GM19463 (cell line): ENCODE results near the gene BLM.
"Not testable (repeated sequence)": the region's sequence is repeated elsewhere in the genome, so short reads cannot be mapped to it uniquely, and the experiment has no call there.

Source experiments
- ATAC-seq: cut with Tn5 transposase; IDR thresholded peaks from one replicate; pipeline ENCODE4 v1.9.1; 2021; ENCODE audit warnings: mild to moderate bottlenecking, moderate library complexity; ENCODE audit not compliant: unreplicated experiment

Gene BLM

DNA sequence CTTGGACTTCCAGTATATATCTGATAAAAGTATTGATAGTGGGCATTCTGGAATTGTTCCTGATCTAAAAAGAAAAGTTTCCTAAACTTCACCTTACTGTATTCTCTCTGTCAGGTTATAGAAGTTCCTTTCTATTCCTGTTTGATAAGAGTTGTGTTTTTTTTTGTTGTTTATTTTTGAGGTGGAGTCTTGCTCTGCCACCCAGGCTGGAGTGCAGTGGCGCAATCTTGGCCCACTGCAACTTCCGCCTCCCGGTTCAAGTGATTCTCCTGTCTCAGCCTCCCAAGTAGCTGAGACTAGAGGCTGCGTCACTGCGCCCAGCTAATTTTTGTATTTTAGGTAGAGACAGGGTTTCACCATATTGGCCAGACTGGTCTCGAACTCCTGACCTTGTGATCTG is 13.1 kb downstream of the BLM start:
- ATAC-seq, result no peak

- no peak for ATAC-seq
Measured at GRCh38 chr15:90735923-90736322, 18.8 kb downstream of the BLM start.

DNA sequence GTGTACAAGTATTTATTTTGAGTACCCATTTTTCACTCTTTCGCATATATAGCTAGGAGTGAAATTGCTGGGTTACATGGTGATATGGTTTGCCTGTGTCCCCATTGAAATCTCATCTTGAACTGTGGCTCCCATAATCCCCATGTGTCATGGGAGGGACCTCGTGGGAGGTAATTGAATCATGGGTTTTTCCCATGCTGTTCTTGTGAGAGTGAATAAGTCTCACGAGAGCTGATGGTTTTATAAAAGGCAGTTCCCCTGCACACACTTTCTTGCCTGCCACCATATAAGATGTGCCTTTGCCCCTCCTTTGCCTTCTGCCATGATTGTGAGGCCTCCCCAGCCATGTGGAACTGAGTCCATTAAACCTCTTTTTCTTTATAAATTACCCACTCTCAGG is 23.4 kb downstream of the BLM start:
- not testable (repeated sequence) for ATAC-seq

DNA sequence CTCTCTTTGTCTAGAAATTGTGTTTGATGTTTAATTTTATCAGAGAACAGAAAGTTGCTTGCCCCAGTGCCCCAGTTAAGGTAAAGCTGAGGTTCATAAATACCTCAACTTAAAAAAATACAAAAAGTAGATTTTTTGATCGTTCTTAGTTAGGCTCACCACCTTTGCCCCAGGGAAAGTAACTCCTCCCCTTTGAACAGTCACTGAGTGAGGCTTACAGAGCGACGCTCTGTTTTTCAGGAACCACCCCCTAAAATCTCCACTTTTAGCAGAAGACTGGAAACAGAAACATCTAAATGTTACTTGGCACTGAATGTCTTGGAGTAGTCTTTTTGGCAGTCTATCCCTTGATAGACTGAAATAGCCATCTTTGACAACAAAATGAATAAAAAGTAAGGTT is 24.9 kb downstream of the BLM start:
- ATAC-seq, result no peak

GRCh38 chr15:90743407-90743806 is 26.3 kb downstream of the BLM start:
- no peak for ATAC-seq

GRCh38 chr15:90744759-90745402 is 27.7 kb downstream of the BLM start:
- ATAC-seq, result no peak

DNA sequence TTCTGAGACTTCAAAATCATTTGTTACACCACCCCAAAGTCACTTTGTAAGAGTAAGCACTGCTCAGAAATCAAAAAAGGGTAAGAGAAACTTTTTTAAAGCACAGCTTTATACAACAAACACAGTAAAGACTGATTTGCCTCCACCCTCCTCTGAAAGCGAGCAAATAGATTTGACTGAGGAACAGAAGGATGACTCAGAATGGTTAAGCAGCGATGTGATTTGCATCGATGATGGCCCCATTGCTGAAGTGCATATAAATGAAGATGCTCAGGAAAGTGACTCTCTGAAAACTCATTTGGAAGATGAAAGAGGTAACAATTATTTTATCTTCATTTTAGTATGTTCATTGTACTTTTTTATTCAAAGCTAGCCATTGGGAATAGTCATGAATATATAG is 32.6 kb downstream of the BLM start:
- no peak for ATAC-seq

DNA sequence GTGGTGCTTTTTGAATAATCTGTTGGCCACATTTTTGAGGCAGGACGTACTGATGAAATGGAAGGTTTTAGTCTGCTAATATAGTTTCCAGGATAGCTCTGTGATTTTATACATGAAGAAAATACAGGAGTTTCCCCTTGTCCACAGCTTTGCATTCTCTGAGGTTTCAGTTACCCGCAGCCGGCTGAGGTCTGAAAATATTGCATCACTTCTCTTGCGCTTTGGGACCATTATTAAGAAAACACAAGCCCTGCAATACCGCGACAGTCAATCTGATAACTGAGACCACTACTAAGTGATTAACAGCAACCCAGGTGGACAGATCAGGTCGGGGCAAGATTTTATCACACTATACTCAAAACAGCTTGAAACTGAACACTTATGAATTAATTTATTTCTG is 33.0 kb downstream of the BLM start:
- ATAC-seq, result no peak

DNA sequence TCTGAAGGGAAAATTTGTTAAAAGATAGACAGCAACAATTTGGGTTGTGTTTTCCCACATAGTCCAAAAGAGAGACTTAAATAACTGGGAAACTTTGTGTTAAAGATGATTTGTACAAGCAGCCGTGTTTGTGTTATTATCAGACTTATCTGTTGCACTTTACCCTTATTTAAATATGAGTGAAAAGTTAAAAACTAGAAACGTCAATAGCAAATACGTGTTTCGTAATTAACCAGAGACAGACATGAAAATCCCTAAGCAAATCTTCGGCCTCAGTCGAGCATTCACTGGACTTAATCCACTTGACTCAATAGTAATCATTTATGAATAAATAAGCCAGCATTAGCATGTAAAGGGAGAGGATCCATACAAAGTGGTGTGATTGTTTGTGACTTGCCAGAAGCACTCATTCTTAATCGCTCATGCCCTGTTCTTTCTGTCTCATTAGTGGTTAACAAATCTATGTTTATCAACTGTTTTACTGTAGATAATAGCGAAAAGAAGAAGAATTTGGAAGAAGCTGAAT is 34.2 kb downstream of the BLM start:
- ATAC-seq, result no peak

GRCh38 chr15:90756916-90757315 is 39.8 kb downstream of the BLM start:
- no peak for ATAC-seq

GRCh38 chr15:90757461-90757860 is 40.3 kb downstream of the BLM start:
- no peak for ATAC-seq

- no peak for ATAC-seq
Measured at GRCh38 chr15:90760661-90761232, 43.6 kb downstream of the BLM start.

- no peak for ATAC-seq
Measured at GRCh38 chr15:90761629-90762028, 44.5 kb downstream of the BLM start.

DNA sequence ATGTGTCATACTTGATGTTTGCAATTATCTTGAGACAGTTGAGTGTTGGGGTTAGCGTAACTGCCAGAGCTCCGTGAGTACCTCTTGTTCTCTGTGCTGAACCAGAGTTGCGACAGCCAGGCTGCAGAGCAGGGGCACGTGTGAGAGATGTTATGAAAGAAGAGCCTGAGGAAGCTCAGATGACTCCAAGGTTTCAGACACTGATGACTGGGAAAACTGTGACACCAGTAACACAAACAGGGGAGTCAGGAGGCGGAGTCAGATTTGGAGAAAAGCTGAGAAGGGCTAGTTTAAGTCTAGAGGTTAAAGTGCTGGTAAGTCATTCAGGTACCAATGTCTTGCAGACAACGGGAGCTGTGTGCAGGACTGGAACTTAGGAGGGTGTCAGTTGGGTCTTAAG is 45.0 kb downstream of the BLM start:
- ATAC-seq, result no peak

DNA sequence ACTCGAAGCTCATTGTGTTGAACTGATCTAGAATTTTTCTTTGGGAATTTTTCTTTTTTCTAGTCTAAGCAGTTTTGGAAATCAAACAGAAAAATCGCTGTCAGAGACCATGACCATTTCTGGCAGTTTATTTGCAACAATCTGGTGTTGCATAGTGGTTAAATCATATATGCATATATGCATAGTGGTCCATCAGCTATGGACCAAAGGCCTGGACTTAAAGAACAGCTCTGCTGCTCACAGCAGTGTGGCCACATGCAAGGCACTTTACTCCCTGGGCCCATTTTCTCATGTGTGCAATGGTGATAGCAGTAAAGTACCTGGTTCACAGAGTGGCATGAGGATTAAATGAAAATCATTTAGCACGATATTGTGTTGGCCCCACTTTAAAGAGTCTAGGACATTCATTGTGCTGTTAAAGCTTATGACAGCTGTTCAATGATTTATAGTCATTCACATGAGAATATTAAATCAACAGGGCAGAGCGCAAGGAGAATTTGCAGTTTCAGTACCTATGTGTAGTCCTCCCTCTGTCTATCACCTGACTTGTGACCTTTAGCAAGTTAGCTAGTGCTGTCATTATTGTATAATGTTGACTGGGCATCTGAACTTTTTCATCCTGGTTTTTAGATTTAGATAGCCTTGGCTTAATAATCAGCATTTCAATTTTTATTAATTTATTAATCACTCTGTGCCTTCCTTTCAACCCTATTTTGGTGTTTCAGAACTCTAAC is 46.4 kb downstream of the BLM start:
- ATAC-seq, result no peak

- no peak for ATAC-seq
Measured at GRCh38 chr15:90765531-90765930, 48.4 kb downstream of the BLM start.

- no peak for ATAC-seq
Measured at GRCh38 chr15:90765966-90766365, 48.8 kb downstream of the BLM start.

GRCh38 chr15:90769375-90769774 is 52.2 kb downstream of the BLM start:
- ATAC-seq, result no peak

GRCh38 chr15:90773485-90773884 is 56.3 kb downstream of the BLM start:
- ATAC-seq, result no peak

GRCh38 chr15:90774731-90775514 is 57.8 kb downstream of the BLM start:
- ATAC-seq, result no peak

- ATAC-seq, result no peak
Measured at GRCh38 chr15:90780916-90781315, 63.8 kb downstream of the BLM start.
